SK-N-SH (cell line): ENCODE data around the gene SLC4A9. TPM values are rescaled to one million over a fixed set of nuclear protein-coding genes. Genes with fewer than 3 reads are reported as not detected.

ENCODE experiments used
- CTCF ChIA-PET: fragments of 300-600, 350-600 bp; formaldehyde crosslinking; extraction: SDS; loops from one replicate; lab custom pipeline; 2021; lab: Yijun Ruan, JAX
- POLR2A ChIA-PET: fragments of 350-600 bp; sonication (Branson Sonifier 250); formaldehyde crosslinking; extraction: SDS; loops from one replicate; lab custom pipeline; 2020; ENCODE audit warnings: antibody characterized with exemption, inconsistent platforms; lab: Yijun Ruan, JAX
- DNase-seq: peaks from one replicate; pipeline ENCODE4 v3.0.0; 2012
- H2AFZ ChIP-seq: fragments of 200-600 bp; sonication (generic); 2 replicates; pipeline ENCODE4 v1.8.1; 2016; ENCODE audit warnings: antibody characterized with exemption, mild to moderate bottlenecking, low read depth
- H3F3A ChIP-seq: fragments of 200-600 bp; sonication (generic); replicated peaks from 2 replicates; pipeline ENCODE3; 2016; ENCODE audit warnings: antibody characterized with exemption, mild to moderate bottlenecking; ENCODE audit not compliant: insufficient read depth
- H3K27ac ChIP-seq, 2 experiments: fragments of 200-500 bp in 1 of 2; fragments of 200-600 bp in 1 of 2; sonication (Bioruptor generic) in 1 of 2; sonication (generic), shearing (Covaris generic) in 1 of 2; 2 replicates each; pipeline versions ENCODE4 v1.5.1 to v1.6.1; 2014 to 2016; ENCODE audit warnings: low read depth in 2 of 2, inconsistent platforms in 1 of 2, low read length in 1 of 2, mild to moderate bottlenecking in 1 of 2, mixed read lengths in 1 of 2
- H3K27me3 ChIP-seq: fragments of 200-600 bp; sonication (generic), shearing (Covaris generic); 2 replicates; pipeline ENCODE4 v1.6.1; 2016; ENCODE audit warnings: mixed run types; ENCODE audit not compliant: insufficient read depth
- H3K36me3 ChIP-seq, 2 experiments: fragments of 200-500 bp in 1 of 2; fragments of 200-600 bp in 1 of 2; sonication (Bioruptor generic) in 1 of 2; sonication (generic) in 1 of 2; replicated peaks in 1 of 2; 2 replicates each; pipeline versions ENCODE3 to v1.5.1; 2014 to 2016; ENCODE audit warnings: low read length in 1 of 2, mild to moderate bottlenecking in 1 of 2; ENCODE audit not compliant: insufficient read depth in 2 of 2, control insufficient read depth in 1 of 2
- H3K4me1 ChIP-seq, 2 experiments: fragments of 200-500 bp in 1 of 2; fragments of 200-600 bp in 1 of 2; sonication (Bioruptor generic) in 1 of 2; sonication (generic), shearing (Covaris generic) in 1 of 2; 2 replicates each; pipeline versions ENCODE4 v1.5.1 to v1.6.1; 2014 to 2016; ENCODE audit warnings: low read depth in 1 of 2, low read length in 1 of 2, mixed run types in 1 of 2; ENCODE audit not compliant: insufficient read depth in 2 of 2, control insufficient read depth in 1 of 2
- H3K4me2 ChIP-seq: fragments of 200-600 bp; sonication (generic), shearing (Covaris generic); 2 replicates; pipeline ENCODE4 v1.6.1; 2017; ENCODE audit warnings: mixed run types
- H3K4me3 ChIP-seq, 2 experiments: fragments of 200-500 bp in 1 of 2; fragments of 200-600 bp in 1 of 2; sonication (Bioruptor generic) in 1 of 2; sonication (generic), shearing (Covaris generic) in 1 of 2; 2 replicates each; pipeline versions ENCODE4 v1.5.1 to v1.8.1; 2014 to 2016; ENCODE audit warnings: low read depth in 2 of 2, inconsistent platforms in 1 of 2, low read length in 1 of 2, mild to moderate bottlenecking in 1 of 2, mixed read lengths in 1 of 2, moderate library complexity in 1 of 2
- H3K79me2 ChIP-seq: fragments of 200-600 bp; sonication (generic); 2 replicates; pipeline ENCODE4 v1.8.1; 2017; ENCODE audit warnings: mild to moderate bottlenecking; ENCODE audit not compliant: insufficient read depth
- H3K9ac ChIP-seq: fragments of 200-600 bp; sonication (generic); 2 replicates; pipeline ENCODE4 v1.6.1; 2017; ENCODE audit warnings: mixed run types
- H3K9me2 ChIP-seq: fragments of 200-600 bp; sonication (generic); 2 replicates; pipeline ENCODE4 v1.6.1; 2017; ENCODE audit warnings: mixed run types
- H3K9me3 ChIP-seq: fragments of 200-600 bp; sonication (generic); 2 replicates; pipeline ENCODE4 v1.6.1; 2017; ENCODE audit warnings: mixed run types, mild to moderate bottlenecking, moderate library complexity
- H4K20me1 ChIP-seq: fragments of 200-600 bp; sonication (generic); 2 replicates; pipeline ENCODE4 v1.6.1; 2017; ENCODE audit warnings: mild to moderate bottlenecking, mixed run types; ENCODE audit not compliant: insufficient read depth
- FOSL2 ChIP-seq: IDR thresholded peaks from 2 replicates; pipeline ENCODE4 v1.4.0; 2012; ENCODE audit warnings: low read depth, mild to moderate bottlenecking, moderate library complexity, borderline replicate concordance
- FOXM1 ChIP-seq: IDR thresholded peaks from 2 replicates; pipeline ENCODE4 v1.4.0; 2012; ENCODE audit warnings: low read depth, mild to moderate bottlenecking
- GABPA ChIP-seq: IDR thresholded peaks from 2 replicates; pipeline ENCODE4 v1.4.0; 2012; ENCODE audit warnings: low read depth, mild to moderate bottlenecking
- MEF2A ChIP-seq: IDR thresholded peaks from 2 replicates; pipeline ENCODE4 v1.4.0; 2012; ENCODE audit warnings: low read depth, borderline replicate concordance
- NFIC ChIP-seq: IDR thresholded peaks from 2 replicates; pipeline ENCODE4 v1.4.0; 2012; ENCODE audit warnings: borderline replicate concordance
- NRF1 ChIP-seq: IDR thresholded peaks from 2 replicates; pipeline ENCODE4 v1.6.1; 2012; ENCODE audit warnings: low read depth, mild to moderate bottlenecking, low read length
- RCOR1 ChIP-seq: fragments of 150-350 bp; IDR thresholded peaks from 2 replicates; pipeline ENCODE4 v1.6.1; 2017; ENCODE audit warnings: antibody characterized with exemption, low read length
- SMC3 ChIP-seq: IDR thresholded peaks from 2 replicates; pipeline ENCODE4 v1.6.1; 2012; ENCODE audit warnings: low read depth, low read length, improper control_type of control experiment
- YY1 ChIP-seq: IDR thresholded peaks from 2 replicates; pipeline ENCODE4 v1.4.0; 2012; ENCODE audit warnings: low read depth, mild to moderate bottlenecking
- WGBS: methylation state at CpG from one replicate; pipeline ENCODE4 v1.1.6; 2017; ENCODE audit warnings: low lambda C conversion rate; 5-methylcytosine and 5-hydroxymethylcytosine counted together
- polyA plus RNA-seq, 3 experiments: library from polyadenylated mRNA; depleted of rRNA; stranded (reverse); fragments of >200 nt; gene quantifications; 2 replicates each; pipeline ENCODE4 v1.2.3, GENCODE V29; 2012
- TF ChIP-seq, protein P1 (sequence below): IDR thresholded peaks from 2 replicates; pipeline ENCODE4 v1.6.1; 2012; ENCODE audit warnings: mild to moderate bottlenecking, low read depth, low read length, moderate library complexity
- TF ChIP-seq, protein P2 (sequence below): IDR thresholded peaks from 2 replicates; pipeline ENCODE4 v1.4.0; 2012; ENCODE audit warnings: low read depth, borderline replicate concordance
- TF ChIP-seq, protein P3 (sequence below): IDR thresholded peaks from 2 replicates; pipeline ENCODE4; 2012
- TF ChIP-seq, protein P4 (sequence below): IDR thresholded peaks from 2 replicates; pipeline ENCODE4 v1.4.0; 2012; ENCODE audit warnings: low read depth, borderline replicate concordance
- TF ChIP-seq, protein P5 (sequence below): fragments of 200-600 bp; sonication (generic); IDR thresholded peaks from 2 replicates; pipeline ENCODE4 v1.6.1; 2017; ENCODE audit warnings: antibody characterized with exemption, mild to moderate bottlenecking, moderate library complexity

The SLC4A9 gene
- polyA plus RNA-seq, 1 of the 3 experiments (the other 2 are of a cell fraction): 0.02 TPM

DNA sequence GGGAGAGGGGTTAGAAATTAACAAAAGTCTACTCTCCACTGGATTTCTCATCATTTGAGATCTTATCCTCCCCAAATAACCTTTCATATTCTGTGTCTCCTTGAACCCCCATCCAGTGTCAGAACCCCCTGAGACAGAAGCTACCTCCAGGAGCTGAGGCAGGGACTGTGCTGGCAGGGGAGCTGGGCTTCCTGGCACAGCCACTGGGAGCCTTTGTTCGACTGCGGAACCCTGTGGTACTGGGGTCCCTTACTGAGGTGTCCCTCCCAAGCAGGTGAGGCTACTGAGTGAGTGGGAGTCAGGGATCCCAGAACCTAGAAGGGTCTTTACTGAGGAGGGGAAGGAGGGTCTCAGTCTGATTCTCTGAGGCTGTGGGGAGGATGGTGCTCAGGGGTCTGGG lies 1.9 kb downstream of the SLC4A9 start:
- no peaks in the 10 kb centered on the region for H4K20me1 ChIP-seq
- CTCF ChIA-PET: interaction anchor here (1.0 to 4.8 kb wide), 5 partner anchors 10 to 118 kb away, joined by 3 to 62 read pairs (median 15); partner anchors contain the start of gene HBEGF
- POLR2A ChIA-PET: no interaction called here
- TF ChIP-seq NRF1 (no peak), FOXM1 (no peak), YY1 (no peak), RCOR1 (no peak), SMC3 (no peak), GABPA (no peak), MEF2A (no peak), FOSL2 (no peak), NFIC (no peak)
- TF ChIP-seq, protein P1, sequence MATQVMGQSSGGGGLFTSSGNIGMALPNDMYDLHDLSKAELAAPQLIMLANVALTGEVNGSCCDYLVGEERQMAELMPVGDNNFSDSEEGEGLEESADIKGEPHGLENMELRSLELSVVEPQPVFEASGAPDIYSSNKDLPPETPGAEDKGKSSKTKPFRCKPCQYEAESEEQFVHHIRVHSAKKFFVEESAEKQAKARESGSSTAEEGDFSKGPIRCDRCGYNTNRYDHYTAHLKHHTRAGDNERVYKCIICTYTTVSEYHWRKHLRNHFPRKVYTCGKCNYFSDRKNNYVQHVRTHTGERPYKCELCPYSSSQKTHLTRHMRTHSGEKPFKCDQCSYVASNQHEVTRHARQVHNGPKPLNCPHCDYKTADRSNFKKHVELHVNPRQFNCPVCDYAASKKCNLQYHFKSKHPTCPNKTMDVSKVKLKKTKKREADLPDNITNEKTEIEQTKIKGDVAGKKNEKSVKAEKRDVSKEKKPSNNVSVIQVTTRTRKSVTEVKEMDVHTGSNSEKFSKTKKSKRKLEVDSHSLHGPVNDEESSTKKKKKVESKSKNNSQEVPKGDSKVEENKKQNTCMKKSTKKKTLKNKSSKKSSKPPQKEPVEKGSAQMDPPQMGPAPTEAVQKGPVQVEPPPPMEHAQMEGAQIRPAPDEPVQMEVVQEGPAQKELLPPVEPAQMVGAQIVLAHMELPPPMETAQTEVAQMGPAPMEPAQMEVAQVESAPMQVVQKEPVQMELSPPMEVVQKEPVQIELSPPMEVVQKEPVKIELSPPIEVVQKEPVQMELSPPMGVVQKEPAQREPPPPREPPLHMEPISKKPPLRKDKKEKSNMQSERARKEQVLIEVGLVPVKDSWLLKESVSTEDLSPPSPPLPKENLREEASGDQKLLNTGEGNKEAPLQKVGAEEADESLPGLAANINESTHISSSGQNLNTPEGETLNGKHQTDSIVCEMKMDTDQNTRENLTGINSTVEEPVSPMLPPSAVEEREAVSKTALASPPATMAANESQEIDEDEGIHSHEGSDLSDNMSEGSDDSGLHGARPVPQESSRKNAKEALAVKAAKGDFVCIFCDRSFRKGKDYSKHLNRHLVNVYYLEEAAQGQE: no peak
- TF ChIP-seq, protein P2, sequence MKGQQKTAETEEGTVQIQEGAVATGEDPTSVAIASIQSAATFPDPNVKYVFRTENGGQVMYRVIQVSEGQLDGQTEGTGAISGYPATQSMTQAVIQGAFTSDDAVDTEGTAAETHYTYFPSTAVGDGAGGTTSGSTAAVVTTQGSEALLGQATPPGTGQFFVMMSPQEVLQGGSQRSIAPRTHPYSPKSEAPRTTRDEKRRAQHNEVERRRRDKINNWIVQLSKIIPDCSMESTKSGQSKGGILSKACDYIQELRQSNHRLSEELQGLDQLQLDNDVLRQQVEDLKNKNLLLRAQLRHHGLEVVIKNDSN: no peak
- TF ChIP-seq, protein P3, sequence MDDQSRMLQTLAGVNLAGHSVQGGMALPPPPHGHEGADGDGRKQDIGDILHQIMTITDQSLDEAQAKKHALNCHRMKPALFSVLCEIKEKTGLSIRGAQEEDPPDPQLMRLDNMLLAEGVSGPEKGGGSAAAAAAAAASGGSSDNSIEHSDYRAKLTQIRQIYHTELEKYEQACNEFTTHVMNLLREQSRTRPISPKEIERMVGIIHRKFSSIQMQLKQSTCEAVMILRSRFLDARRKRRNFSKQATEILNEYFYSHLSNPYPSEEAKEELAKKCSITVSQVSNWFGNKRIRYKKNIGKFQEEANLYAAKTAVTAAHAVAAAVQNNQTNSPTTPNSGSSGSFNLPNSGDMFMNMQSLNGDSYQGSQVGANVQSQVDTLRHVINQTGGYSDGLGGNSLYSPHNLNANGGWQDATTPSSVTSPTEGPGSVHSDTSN: no peak
- TF ChIP-seq, protein P4, sequence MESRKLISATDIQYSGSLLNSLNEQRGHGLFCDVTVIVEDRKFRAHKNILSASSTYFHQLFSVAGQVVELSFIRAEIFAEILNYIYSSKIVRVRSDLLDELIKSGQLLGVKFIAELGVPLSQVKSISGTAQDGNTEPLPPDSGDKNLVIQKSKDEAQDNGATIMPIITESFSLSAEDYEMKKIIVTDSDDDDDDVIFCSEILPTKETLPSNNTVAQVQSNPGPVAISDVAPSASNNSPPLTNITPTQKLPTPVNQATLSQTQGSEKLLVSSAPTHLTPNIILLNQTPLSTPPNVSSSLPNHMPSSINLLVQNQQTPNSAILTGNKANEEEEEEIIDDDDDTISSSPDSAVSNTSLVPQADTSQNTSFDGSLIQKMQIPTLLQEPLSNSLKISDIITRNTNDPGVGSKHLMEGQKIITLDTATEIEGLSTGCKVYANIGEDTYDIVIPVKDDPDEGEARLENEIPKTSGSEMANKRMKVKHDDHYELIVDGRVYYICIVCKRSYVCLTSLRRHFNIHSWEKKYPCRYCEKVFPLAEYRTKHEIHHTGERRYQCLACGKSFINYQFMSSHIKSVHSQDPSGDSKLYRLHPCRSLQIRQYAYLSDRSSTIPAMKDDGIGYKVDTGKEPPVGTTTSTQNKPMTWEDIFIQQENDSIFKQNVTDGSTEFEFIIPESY: no peak
- TF ChIP-seq, protein P5, sequence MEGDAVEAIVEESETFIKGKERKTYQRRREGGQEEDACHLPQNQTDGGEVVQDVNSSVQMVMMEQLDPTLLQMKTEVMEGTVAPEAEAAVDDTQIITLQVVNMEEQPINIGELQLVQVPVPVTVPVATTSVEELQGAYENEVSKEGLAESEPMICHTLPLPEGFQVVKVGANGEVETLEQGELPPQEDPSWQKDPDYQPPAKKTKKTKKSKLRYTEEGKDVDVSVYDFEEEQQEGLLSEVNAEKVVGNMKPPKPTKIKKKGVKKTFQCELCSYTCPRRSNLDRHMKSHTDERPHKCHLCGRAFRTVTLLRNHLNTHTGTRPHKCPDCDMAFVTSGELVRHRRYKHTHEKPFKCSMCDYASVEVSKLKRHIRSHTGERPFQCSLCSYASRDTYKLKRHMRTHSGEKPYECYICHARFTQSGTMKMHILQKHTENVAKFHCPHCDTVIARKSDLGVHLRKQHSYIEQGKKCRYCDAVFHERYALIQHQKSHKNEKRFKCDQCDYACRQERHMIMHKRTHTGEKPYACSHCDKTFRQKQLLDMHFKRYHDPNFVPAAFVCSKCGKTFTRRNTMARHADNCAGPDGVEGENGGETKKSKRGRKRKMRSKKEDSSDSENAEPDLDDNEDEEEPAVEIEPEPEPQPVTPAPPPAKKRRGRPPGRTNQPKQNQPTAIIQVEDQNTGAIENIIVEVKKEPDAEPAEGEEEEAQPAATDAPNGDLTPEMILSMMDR: no peak
- TF ChIP-seq, all 33 proteins: peak for 0
- Histone ChIP-seq H3F3A (peaks cover 4% of the 10 kb centered on the region), H3K9me3 (no peaks in the 10 kb centered on the region), H3K9ac (no peak overlapping the region), H3K4me2 (no peak overlapping the region), H3K4me1 (peaks cover 0 to 6% of the 10 kb centered on the region in 2 experiments; a peak in 1 of 4 replicates), H3K36me3 (no peaks in the 10 kb centered on the region), H3K9me2 (no peaks in the 10 kb centered on the region), H3K27me3 (no peaks in the 10 kb centered on the region), H2AFZ (no peak overlapping the region), H3K4me3 (no peak overlapping the region), H3K79me2 (no peaks in the 10 kb centered on the region), H3K27ac (no peak overlapping the region)
- no CpG with 5 or more reads among the region's 2 CpGs for WGBS
- no peak for DNase-seq
